Hepatocyte (in vitro differentiated cells): ENCODE results near the gene ATP2C2. TPM values are rescaled to one million over a fixed set of nuclear protein-coding genes. Genes with fewer than 3 reads are reported as not detected.

Source experiments
- DNase-seq: peaks from one replicate; pipeline ENCODE4 v3.0.0-alpha.2; 2016; ENCODE audit warnings: low spot score
- H2AFZ ChIP-seq: fragments of 200-600 bp; sonication (generic); 2 replicates; pipeline ENCODE4 v1.6.0; 2016; ENCODE audit warnings: antibody characterized with exemption, mild to moderate bottlenecking
- H3K27ac ChIP-seq: fragments of 200-600 bp; sonication (generic); 2 replicates; pipeline ENCODE4 v1.5.1; 2016; ENCODE audit warnings: mild to moderate bottlenecking
- H3K27me3 ChIP-seq: fragments of 200-600 bp; sonication (generic); 2 replicates; pipeline ENCODE4 v1.6.1; 2016
- H3K36me3 ChIP-seq: fragments of 200-600 bp; sonication (generic); replicated peaks from 2 replicates; pipeline ENCODE4 v1.5.1; 2016; ENCODE audit warnings: low read depth; ENCODE audit not compliant: insufficient read depth
- H3K4me1 ChIP-seq: fragments of 200-600 bp; sonication (generic); 2 replicates; pipeline ENCODE4 v1.5.1; 2016; ENCODE audit warnings: mild to moderate bottlenecking, moderate library complexity; ENCODE audit not compliant: insufficient read depth
- H3K4me2 ChIP-seq: fragments of 200-600 bp; sonication (generic); 2 replicates; pipeline ENCODE4 v1.6.0; 2016
- H3K4me3 ChIP-seq: fragments of 200-600 bp; sonication (generic); 2 replicates; pipeline ENCODE4 v1.5.1; 2016; ENCODE audit warnings: mild to moderate bottlenecking
- H3K79me2 ChIP-seq: fragments of 200-600 bp; sonication (generic); 2 replicates; pipeline ENCODE4 v1.6.0; 2017; ENCODE audit warnings: mild to moderate bottlenecking
- H3K9me2 ChIP-seq: fragments of 200-600 bp; sonication (generic); replicated peaks from 2 replicates; pipeline ENCODE4 v1.6.0; 2017; ENCODE audit warnings: mild to moderate bottlenecking; ENCODE audit not compliant: insufficient read depth
- H3K9me3 ChIP-seq: fragments of 200-600 bp; sonication (generic); 2 replicates; pipeline ENCODE4 v1.5.1; 2016; ENCODE audit warnings: low read depth, mild to moderate bottlenecking
- H4K20me1 ChIP-seq: fragments of 200-600 bp; sonication (generic); 2 replicates; pipeline ENCODE4 v1.6.0; 2016; ENCODE audit warnings: mild to moderate bottlenecking; ENCODE audit not compliant: insufficient read depth, poor library complexity, severe bottlenecking
- CTCF ChIP-seq: fragments of 200-600 bp; sonication (generic); IDR thresholded peaks from 2 replicates; pipeline ENCODE4 v1.5.1; 2016; ENCODE audit warnings: antibody characterized with exemption, mild to moderate bottlenecking; ENCODE audit not compliant: poor library complexity
- EZH2 ChIP-seq: fragments of 200-600 bp; sonication (generic); IDR thresholded peaks from 2 replicates; pipeline ENCODE4 v1.6.1; 2016; ENCODE audit warnings: antibody characterized with exemption, mild to moderate bottlenecking, borderline replicate concordance
- EZH2phosphoT487 ChIP-seq: fragments of 200-600 bp; sonication (generic); IDR thresholded peaks from one replicate; pipeline ENCODE4 v1.6.1; 2018; ENCODE audit warnings: antibody characterized with exemption, mild to moderate bottlenecking, low read depth, moderate library complexity; ENCODE audit not compliant: unreplicated experiment, severe bottlenecking
- whole genome bisulfite sequencing: methylation state at CpG from one replicate; pipeline ENCODE4 v1.1.6; 2016; ENCODE audit warnings: low lambda C conversion rate; ENCODE audit errors: missing lambda C conversion rate; 5-methylcytosine and 5-hydroxymethylcytosine counted together
- polyA plus RNA-seq: library from polyadenylated mRNA; unstranded; fragments of >200 nt; fragmentation: Nextera tagmentation; extraction: Ambion mirVana; gene quantifications from 2 replicates; pipeline ENCODE4 v1.2.1, GENCODE V29; 2016
- total RNA-seq: library from RNA; depleted of rRNA; stranded (reverse); fragments of >200 nt; gene quantifications from 2 replicates; pipeline ENCODE4 v1.2.3, GENCODE V29; 2014

ATP2C2 gene
- total and polyA plus RNA-seq, 2 experiments from 2014 or later = 6.0 to 6.8 TPM

GRCh38 chr16:84485255-84486010, 117.1 kb downstream of the ATP2C2 start:
- no peaks in the 10 kb centered on the region for H4K20me1 ChIP-seq
- H3K4me3 ChIP-seq = no peak overlapping the region
- TF ChIP-seq EZH2phosphoT487 = no peak
- H3K9me3 ChIP-seq = no peaks in the 10 kb centered on the region
- no peaks in the 10 kb centered on the region for H3K36me3 ChIP-seq
- no peak overlapping the region for H3K4me2 ChIP-seq
- 95% methylated on average over 16 of the region's 16 CpGs for WGBS
- H3K27ac ChIP-seq = no peak overlapping the region
- H3K4me1 ChIP-seq = no peaks in the 10 kb centered on the region
- H3K79me2 ChIP-seq = no peaks in the 10 kb centered on the region
- no peaks in the 10 kb centered on the region for H3K27me3 ChIP-seq
- no peak overlapping the region for H2AFZ ChIP-seq
- DNase-seq = no peak
- no peaks in the 10 kb centered on the region for H3K9me2 ChIP-seq

DNA sequence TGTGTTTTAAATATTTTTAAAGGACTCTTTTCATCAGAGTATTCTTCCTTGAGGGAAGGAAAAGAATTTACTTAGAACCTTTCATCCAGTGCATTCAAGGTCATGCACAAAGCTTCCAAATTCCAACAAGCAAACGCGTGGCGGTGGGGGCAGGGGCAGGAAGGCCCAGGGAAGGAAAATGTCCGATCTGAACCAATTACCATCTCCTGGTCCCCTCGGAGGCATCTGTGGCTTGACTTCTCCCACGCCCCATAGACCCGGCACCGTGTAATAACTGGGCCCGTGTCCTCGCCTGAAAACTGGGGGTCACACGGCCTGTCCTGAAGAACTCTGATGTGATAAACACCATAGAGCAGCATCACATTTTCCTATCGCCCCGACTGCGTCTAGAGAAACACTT, 117.8 kb downstream of the ATP2C2 start:
- Histone ChIP-seq H3K9me2 (no peaks in the 10 kb centered on the region), H3K27me3 (no peaks in the 10 kb centered on the region), H2AFZ (no peak overlapping the region), H4K20me1 (no peaks in the 10 kb centered on the region), H3K27ac (no peak overlapping the region), H3K4me3 (no peak overlapping the region), H3K4me1 (no peaks in the 10 kb centered on the region), H3K36me3 (no peaks in the 10 kb centered on the region), H3K4me2 (no peak overlapping the region), H3K9me3 (no peaks in the 10 kb centered on the region), H3K79me2 (no peaks in the 10 kb centered on the region)
- no peak for TF ChIP-seq EZH2
- no peak for TF ChIP-seq EZH2phosphoT487
- no peak for TF ChIP-seq CTCF
- DNase-seq = no peak
- 90% methylated on average over 14 of the region's 14 CpGs for WGBS

DNA sequence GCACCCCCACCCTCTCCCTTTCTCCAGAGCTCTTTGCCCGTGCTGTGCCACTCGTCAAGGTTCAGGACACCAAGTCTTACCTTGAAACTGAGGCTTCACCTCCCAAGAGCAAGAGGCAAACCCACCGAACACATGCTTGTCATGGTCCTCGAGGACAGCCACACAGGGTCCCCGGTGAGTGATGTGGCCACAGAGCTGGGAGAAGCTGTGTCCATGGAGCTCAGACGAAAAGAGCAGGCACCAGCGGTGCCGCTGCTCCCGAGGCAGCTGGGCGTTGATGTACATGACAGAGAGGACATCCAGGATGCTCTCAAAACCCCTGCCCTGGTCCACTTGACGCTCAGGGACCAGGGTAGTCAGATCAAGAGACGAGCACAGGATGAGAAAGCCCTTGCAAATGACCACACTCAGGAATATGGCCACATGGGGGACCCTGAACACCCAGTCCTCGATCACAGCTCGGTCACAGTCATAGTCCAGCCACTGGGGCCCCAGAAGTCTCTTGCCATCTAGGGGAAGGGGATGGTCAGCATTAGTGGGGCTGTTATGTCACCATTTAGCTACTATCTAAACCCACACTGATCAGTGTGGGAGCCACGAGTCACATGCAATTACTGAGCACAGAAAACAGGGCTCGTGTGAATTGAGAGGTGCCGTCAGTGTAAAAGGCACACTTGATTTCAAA, 118.4 kb downstream of the ATP2C2 start:
- H3K9me3 ChIP-seq = no peaks in the 10 kb centered on the region
- H3K4me3 ChIP-seq = no peak overlapping the region
- no peak for DNase-seq
- H4K20me1 ChIP-seq = no peaks in the 10 kb centered on the region
- H3K79me2 ChIP-seq = no peaks in the 10 kb centered on the region
- TF ChIP-seq EZH2phosphoT487 (no peak), CTCF (no peak), EZH2 (no peak)
- H3K4me1 ChIP-seq = no peaks in the 10 kb centered on the region
- no peaks in the 10 kb centered on the region for H3K36me3 ChIP-seq
- no peak overlapping the region for H2AFZ ChIP-seq
- no peak overlapping the region for H3K27ac ChIP-seq
- H3K27me3 ChIP-seq = no peaks in the 10 kb centered on the region
- H3K9me2 ChIP-seq = no peaks in the 10 kb centered on the region
- 94% methylated on average over 17 of the region's 17 CpGs for WGBS
- no peak overlapping the region for H3K4me2 ChIP-seq

GRCh38 chr16:84487358-84487757, 119.0 kb downstream of the ATP2C2 start:
- peak; percentile 2 for DNase-seq
- Histone ChIP-seq H3K9me3 (no peaks in the 10 kb centered on the region), H3K79me2 (no peaks in the 10 kb centered on the region), H3K4me1 (no peaks in the 10 kb centered on the region), H3K27me3 (no peaks in the 10 kb centered on the region), H4K20me1 (no peaks in the 10 kb centered on the region), H3K4me3 (no peak overlapping the region), H3K36me3 (no peaks in the 10 kb centered on the region), H3K9me2 (no peaks in the 10 kb centered on the region), H3K4me2 (no peak overlapping the region), H2AFZ (no peak overlapping the region), H3K27ac (no peak overlapping the region)
- 92% methylated on average over 8 of the region's 8 CpGs for WGBS
- no peak for TF ChIP-seq CTCF
- no peak for TF ChIP-seq EZH2phosphoT487
- no peak for TF ChIP-seq EZH2
